Aorta (tissue), 5 donors: Measurements from ENCODE around the gene ARHGAP22. TPM values are rescaled to one million over a fixed set of nuclear protein-coding genes. Genes with fewer than 3 reads are reported as not detected.

Experiments
- ATAC-seq: fragments of 200-7000 bp; cut with Tn5 transposase; one replicate; pipeline ENCODE4 v1.9.1; 2022; ENCODE audit warnings: moderate library complexity; ENCODE audit not compliant: low FRiP score
- DNase-seq, 2 donors: peaks; one replicate each; pipeline ENCODE4 v3.0.0-alpha.2; 2020
- H3K27ac ChIP-seq, 2 donors: one replicate each; pipeline ENCODE4 v1.5.1; 2013; ENCODE audit warnings: low read length in 2 of 2, mild to moderate bottlenecking in 2 of 2, moderate library complexity in 2 of 2, control low read depth in 1 of 2, inconsistent platforms in 1 of 2, low read depth in 1 of 2
- H3K27me3 ChIP-seq, 2 donors: one replicate each; pipeline ENCODE4 v1.6.1; 2013; ENCODE audit warnings: control low read depth in 1 of 2, low read length in 1 of 2, mild to moderate bottlenecking in 1 of 2, moderate library complexity in 1 of 2; ENCODE audit not compliant: insufficient read depth in 2 of 2, control insufficient read depth in 1 of 2
- H3K36me3 ChIP-seq, 2 donors: one replicate each; pipeline ENCODE4 v1.6.1; 2013; ENCODE audit warnings: control low read depth in 1 of 2, low read length in 1 of 2, mild to moderate bottlenecking in 1 of 2; ENCODE audit not compliant: insufficient read depth in 2 of 2, control insufficient read depth in 1 of 2
- H3K4me1 ChIP-seq, 2 donors: one replicate each; pipeline ENCODE4 v1.6.1; 2013; ENCODE audit warnings: low read length in 2 of 2, control low read depth in 1 of 2, mild to moderate bottlenecking in 1 of 2, moderate library complexity in 1 of 2; ENCODE audit not compliant: insufficient read depth in 2 of 2, control insufficient read depth in 1 of 2
- H3K4me3 ChIP-seq, 2 donors: one replicate each; pipeline ENCODE4 v1.5.1; 2013; ENCODE audit warnings: low read length in 2 of 2, control low read depth in 1 of 2, mild to moderate bottlenecking in 1 of 2
- H3K9me3 ChIP-seq: one replicate; pipeline ENCODE4 v1.6.1; 2013; ENCODE audit warnings: mild to moderate bottlenecking, low read length; ENCODE audit not compliant: control insufficient read depth
- WGBS, 2 donors: extraction: QIAGEN DNeasy Blood & Tissue Kit; methylation state at CpG; one replicate each; pipeline ENCODE4 v1.1.7; 2013; 5-methylcytosine and 5-hydroxymethylcytosine counted together
- intact Hi-C, 2 donors: fragments of 100-400 bp; cut with DNase I; formaldehyde crosslinking; loops; one replicate each; pipeline versions ENCODE4 v1.14.2 to v1.15.0; 2022
- polyA plus RNA-seq, 2 donors: library from polyadenylated mRNA; stranded (reverse); fragments of 200-250 nt; gene quantifications; one replicate each; pipeline ENCODE4 v1.2.3, GENCODE V29; 2013
- total RNA-seq, 2 donors: library from RNA; stranded (reverse); fragmentation: NEBNext Ultra II Directional; extraction: Animal tissue kit (Norgen Biotek cat#: 25700); gene quantifications; one replicate each; pipeline ENCODE4 v1.2.1, GENCODE V29; 2021
- donor health status: healthy with polysubstance abuse.
- donor health status: Bipolar disorder and iron deficiency.
- donor health status: DM: no; HTN: no; CAD: no.
- donor health status: DM: no; HTN: no; CAD: no.
- donor health status: DM: yes; HTN: yes; CAD: no.

Gene ARHGAP22
- total and polyA plus RNA-seq, 4 donors: 6.1 to 29.1 (median 17.1) TPM

- no peak for DNase-seq
- WGBS, 2 donors: 66 to 67% methylated on average over 6 of the region's 6 CpGs
Observed at GRCh38 chr10:48501787-48502771, 102.8 kb downstream of the ARHGAP22 start.

DNA sequence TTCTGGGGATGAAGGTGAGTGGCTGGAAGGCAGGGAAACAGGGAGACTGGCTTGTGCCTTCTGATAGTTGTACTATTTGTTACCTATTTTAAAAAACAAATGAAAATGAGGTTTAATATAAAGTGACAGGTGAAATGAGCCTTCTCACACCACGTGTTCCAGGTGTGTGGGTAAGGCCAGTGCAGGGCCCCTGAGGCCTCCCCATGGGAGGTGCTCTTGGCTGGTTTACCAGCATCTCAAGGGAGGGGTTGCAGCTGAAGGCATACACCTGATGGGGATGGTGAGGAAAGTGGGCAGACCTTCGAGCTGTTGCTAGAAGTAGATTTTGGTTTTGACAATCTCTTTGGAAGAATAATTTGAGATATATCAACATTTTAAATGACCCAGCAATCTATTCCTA lies 103.6 kb downstream of the ARHGAP22 start:
- no peaks in the 10 kb centered on the region for H3K36me3 ChIP-seq
- intact Hi-C loops: loop anchor here in 1 of 2 donors (10.0 kb wide), 1 partner anchor 136 kb away; no protein-coding TSS in a partner anchor
- DNase-seq (no peak), ATAC-seq (no peak)
- no peaks in the 10 kb centered on the region for H3K4me1 ChIP-seq
- no peak overlapping the region for H3K27ac ChIP-seq
- H3K9me3 ChIP-seq: no peaks in the 10 kb centered on the region
- no peak overlapping the region for H3K4me3 ChIP-seq
- 72 to 89% methylated on average over 2 of the region's 2 CpGs for WGBS, 2 donors
- no peaks in the 10 kb centered on the region for H3K27me3 ChIP-seq

More at GRCh38 chr10:48501787-48502771, 102.8 kb downstream of the ARHGAP22 start:
- ATAC-seq: no peak
- no peak overlapping the region for H3K4me3 ChIP-seq
- H3K27me3 ChIP-seq: no peaks in the 10 kb centered on the region
- no peak overlapping the region for H3K27ac ChIP-seq
- intact Hi-C loops: loop anchor here in 1 of 2 donors (10.0 kb wide), 1 partner anchor 137 kb away; no protein-coding TSS in a partner anchor
- no peaks in the 10 kb centered on the region for H3K4me1 ChIP-seq
- no peaks in the 10 kb centered on the region for H3K9me3 ChIP-seq
- no peaks in the 10 kb centered on the region for H3K36me3 ChIP-seq

GRCh38 chr10:48500771-48501170 lies 104.1 kb downstream of the ARHGAP22 start:
- WGBS, 2 donors: 68 to 87% methylated on average over 4 of the region's 4 CpGs

GRCh38 chr10:48498940-48499510 lies 105.8 kb downstream of the ARHGAP22 start:
- H3K27me3 ChIP-seq: no peaks in the 10 kb centered on the region
- no peak for ATAC-seq
- H3K27ac ChIP-seq: no peak overlapping the region
- no peaks in the 10 kb centered on the region for H3K4me1 ChIP-seq
- no peak for DNase-seq
- no peaks in the 10 kb centered on the region for H3K9me3 ChIP-seq
- H3K36me3 ChIP-seq: no peaks in the 10 kb centered on the region
- WGBS, 2 donors: 93 to 96% methylated on average over 11 of the region's 11 CpGs
- intact Hi-C loops: no loop called here
- H3K4me3 ChIP-seq: no peak overlapping the region

More at GRCh38 chr10:48500771-48501170, 104.1 kb downstream of the ARHGAP22 start:
- DNase-seq: no peak
- Histone ChIP-seq H3K27ac (no peak overlapping the region), H3K36me3 (no peaks in the 10 kb centered on the region), H3K9me3 (no peaks in the 10 kb centered on the region), H3K27me3 (no peaks in the 10 kb centered on the region), H3K4me3 (no peak overlapping the region), H3K4me1 (no peaks in the 10 kb centered on the region)
- intact Hi-C loops: loop anchor here in 1 of 2 donors (10.0 kb wide), 1 partner anchor 136 kb away; no protein-coding TSS in a partner anchor
- no peak for ATAC-seq

DNA sequence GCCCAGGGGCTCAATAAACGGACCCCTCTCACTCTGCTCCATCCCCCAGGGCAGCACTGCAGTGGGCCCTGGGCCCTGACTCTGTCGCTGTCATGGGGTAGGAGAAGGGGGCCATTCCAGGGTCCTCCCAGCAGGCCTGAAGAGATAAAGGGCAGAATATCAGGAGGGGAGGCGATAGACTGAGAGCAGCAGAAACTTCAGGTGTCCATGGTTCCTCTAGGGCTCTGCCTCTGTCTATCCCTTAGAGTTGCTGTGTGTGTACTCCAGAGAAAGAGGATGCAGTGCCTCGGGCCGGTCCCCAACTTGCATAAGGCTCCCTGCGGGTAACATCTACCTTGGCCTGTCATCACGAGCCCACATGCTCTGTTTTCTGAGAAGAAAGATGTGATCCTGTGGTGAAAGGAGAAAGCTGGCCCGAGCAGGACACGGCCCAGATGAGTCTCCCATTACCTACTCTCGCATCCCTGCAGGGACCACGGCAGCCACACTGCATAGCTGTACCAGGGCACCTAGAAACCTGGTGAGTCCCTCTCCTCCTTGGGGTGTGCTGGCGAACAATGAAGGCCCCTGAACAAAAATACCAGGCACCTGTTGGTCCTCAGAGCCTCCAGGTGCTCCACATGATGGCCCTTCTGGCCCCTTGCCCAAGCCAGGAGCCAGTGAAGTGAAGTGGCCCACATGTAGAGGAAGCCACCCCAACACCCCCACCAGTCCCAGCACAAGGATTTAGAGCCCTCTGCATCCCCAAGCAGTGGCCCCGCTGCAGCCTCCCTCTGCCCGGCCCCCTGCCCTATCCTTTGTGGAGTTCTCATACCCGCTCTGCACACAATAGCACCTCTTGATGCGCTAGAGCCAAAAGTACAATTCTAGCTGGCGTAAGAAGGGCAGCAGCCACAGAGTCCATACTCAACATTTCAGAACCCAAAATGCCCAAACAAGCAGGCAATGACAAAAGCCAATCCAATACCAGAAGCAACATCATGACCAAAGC lies 106.8 kb downstream of the ARHGAP22 start:
- ATAC-seq (peak; percentile 6), DNase-seq (no peak)
- Histone ChIP-seq H3K4me3 (no peak overlapping the region), H3K4me1 (no peaks in the 10 kb centered on the region), H3K9me3 (no peaks in the 10 kb centered on the region), H3K36me3 (no peaks in the 10 kb centered on the region), H3K27ac (no peak overlapping the region), H3K27me3 (no peaks in the 10 kb centered on the region)
- WGBS, 2 donors: 89 to 93% methylated on average over 17 of the region's 17 CpGs
- intact Hi-C loops: no loop called here

- Histone ChIP-seq H3K4me1 (no peaks in the 10 kb centered on the region), H3K4me3 (no peak overlapping the region), H3K27ac (no peak overlapping the region), H3K9me3 (no peaks in the 10 kb centered on the region), H3K36me3 (no peaks in the 10 kb centered on the region), H3K27me3 (no peaks in the 10 kb centered on the region)
- WGBS, 2 donors: 40 to 41% methylated on average over 12 of the region's 12 CpGs
- intact Hi-C loops: no loop called here
- DNase-seq: no peak
- peak; percentile 60 for ATAC-seq
Observed at GRCh38 chr10:48496831-48497779, 107.8 kb downstream of the ARHGAP22 start.

DNA sequence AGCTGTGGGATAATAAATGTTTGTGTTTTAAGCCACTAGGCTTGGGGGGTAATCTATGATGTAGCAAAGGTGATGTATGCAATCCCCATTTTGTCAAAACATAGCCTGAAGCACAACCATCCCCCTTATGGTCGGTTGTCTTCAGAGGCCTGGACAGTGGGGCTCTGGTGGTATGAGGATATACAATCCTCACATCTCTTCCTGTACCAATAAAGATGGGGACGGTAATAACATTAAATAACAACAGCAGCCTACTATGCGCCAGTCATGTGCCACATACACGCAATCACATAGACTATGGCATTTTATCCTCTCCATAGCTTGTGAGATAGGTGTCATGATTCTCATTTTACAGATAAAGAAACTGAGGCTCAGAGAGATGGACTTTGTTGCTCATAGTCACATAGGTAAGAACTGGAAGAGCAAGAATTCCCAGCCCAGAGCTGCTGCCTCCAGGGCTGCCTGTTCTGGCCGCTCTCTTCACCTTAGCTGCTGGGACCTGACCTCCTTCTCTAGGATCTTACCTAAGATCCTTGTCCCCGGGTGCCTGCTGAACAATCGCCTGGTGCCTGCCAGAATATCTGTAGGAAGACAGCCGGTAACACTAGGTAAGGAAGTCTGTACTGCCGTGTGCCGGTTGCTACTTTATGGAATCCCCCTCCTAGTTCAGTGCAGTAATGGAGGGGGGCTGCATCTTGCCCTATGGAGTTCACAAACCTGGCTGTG lies 108.6 kb downstream of the ARHGAP22 start:
- ATAC-seq: no peak

More for the DNA sequence above, 108.6 kb downstream of the ARHGAP22 start:
- WGBS, 2 donors: 93 to 95% methylated on average over 10 of the region's 10 CpGs
- Histone ChIP-seq H3K36me3 (no peaks in the 10 kb centered on the region), H3K4me3 (no peak overlapping the region), H3K27me3 (no peaks in the 10 kb centered on the region), H3K9me3 (no peaks in the 10 kb centered on the region), H3K27ac (no peak overlapping the region), H3K4me1 (no peaks in the 10 kb centered on the region)
- intact Hi-C loops: no loop called here
- DNase-seq: no peak
